AG04449 (cell line): ENCODE measurements around the gene S1PR4.

Experiments
- CTCF ChIA-PET: fragments of 350-600 bp; formaldehyde crosslinking; extraction: SDS; loops from one replicate; lab custom pipeline; 2021; ENCODE audit warnings: antibody characterized with exemption; lab: Yijun Ruan, JAX
- POLR2A ChIA-PET: fragments of 400-600, 350-600 bp; formaldehyde crosslinking; extraction: SDS; loops from one replicate; lab custom pipeline; 2020; ENCODE audit warnings: antibody characterized with exemption, inconsistent platforms; lab: Yijun Ruan, JAX
- DNase-seq: peaks from one replicate; pipeline ENCODE4 v3.0.0-alpha.2; 2010; ENCODE audit warnings: low read depth, low spot score
- H3K4me3 ChIP-seq: 2 replicates; pipeline ENCODE4 v1.5.1; 2011; ENCODE audit warnings: low read depth, mild to moderate bottlenecking, control low read depth, low read length
- TF ChIP-seq, protein P1 (sequence below): IDR thresholded peaks from one replicate; pipeline ENCODE4 v1.5.1; 2011; ENCODE audit warnings: mild to moderate bottlenecking, moderate library complexity, low read length, control low read depth, inconsistent platforms; ENCODE audit not compliant: insufficient read depth; ENCODE audit errors: missing control alignments

S1PR4 gene

DNA sequence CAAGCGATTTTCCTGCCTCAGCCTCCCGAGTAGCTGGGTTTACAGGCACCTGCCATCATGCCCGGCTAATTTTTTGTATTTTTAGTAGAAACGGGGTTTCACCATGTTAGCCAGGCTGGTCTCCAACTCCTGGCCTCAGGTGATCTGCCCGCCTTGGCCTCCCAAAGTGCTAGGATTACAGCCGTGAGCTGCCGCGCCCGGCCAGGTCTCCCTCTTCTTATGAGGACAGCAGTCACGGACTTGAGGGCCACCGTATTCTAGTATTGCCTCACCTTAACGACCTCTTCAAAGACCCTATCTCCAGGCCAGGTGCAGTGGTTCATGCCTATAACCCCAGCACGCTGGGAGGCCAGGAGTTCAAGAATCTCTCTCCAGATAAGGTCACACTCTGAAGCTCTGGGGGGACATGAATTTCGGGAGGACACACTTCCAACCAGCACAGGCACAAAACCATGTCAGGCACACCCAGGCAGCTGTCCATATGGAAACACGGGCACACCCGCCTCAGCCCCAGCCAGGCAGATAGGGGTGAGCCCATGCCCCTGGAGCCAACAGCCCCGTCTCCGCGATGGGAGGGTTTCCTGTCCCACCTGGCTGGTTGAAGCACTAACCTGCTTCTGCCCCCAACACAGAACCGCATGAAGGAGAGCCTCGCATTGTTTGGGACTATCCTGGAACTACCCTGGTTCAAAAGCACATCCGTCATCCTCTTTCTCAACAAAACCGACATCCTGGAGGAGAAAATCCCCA lies 21.3 kb upstream of the S1PR4 start:
- ChIA-PET POLR2A (no interaction called here), CTCF (interaction anchor here (0.9 to 13.5 kb wide), 3 partner anchors 11 to 82 kb away, joined by 3 to 282 read pairs (median 4); no protein-coding TSS in a partner anchor)
- no peak overlapping the region for H3K4me3 ChIP-seq
- TF ChIP-seq, protein P1, sequence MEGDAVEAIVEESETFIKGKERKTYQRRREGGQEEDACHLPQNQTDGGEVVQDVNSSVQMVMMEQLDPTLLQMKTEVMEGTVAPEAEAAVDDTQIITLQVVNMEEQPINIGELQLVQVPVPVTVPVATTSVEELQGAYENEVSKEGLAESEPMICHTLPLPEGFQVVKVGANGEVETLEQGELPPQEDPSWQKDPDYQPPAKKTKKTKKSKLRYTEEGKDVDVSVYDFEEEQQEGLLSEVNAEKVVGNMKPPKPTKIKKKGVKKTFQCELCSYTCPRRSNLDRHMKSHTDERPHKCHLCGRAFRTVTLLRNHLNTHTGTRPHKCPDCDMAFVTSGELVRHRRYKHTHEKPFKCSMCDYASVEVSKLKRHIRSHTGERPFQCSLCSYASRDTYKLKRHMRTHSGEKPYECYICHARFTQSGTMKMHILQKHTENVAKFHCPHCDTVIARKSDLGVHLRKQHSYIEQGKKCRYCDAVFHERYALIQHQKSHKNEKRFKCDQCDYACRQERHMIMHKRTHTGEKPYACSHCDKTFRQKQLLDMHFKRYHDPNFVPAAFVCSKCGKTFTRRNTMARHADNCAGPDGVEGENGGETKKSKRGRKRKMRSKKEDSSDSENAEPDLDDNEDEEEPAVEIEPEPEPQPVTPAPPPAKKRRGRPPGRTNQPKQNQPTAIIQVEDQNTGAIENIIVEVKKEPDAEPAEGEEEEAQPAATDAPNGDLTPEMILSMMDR, result no peak
- no peak for DNase-seq

DNA sequence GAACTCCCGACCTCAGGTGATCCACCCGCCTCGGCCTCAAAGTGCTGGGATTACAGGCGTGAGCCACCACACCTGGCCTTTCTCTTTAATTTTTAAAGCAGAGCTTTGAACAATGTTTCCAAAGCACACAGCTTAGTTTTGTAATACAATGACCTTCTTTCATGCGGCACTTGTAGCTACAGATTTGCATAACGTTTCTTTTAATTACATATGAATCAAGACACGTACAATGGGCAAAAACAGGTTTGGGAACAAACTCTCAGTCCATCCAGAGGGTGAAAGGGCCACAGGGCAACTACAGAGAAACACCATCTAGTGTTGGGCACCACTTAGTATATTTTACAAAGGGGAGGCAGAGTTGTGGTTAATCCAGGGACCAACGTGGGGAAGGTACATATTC lies 19.0 kb upstream of the S1PR4 start:
- H3K4me3 ChIP-seq, result no peak overlapping the region
- no peak for DNase-seq
- TF ChIP-seq, protein P1, result no peak
- ChIA-PET CTCF (interaction anchor here (0.7 to 13.5 kb wide), 9 partner anchors 13 to 205 kb away, joined by 3 to 282 read pairs (median 4); no protein-coding TSS in a partner anchor), POLR2A (no interaction called here)

DNA sequence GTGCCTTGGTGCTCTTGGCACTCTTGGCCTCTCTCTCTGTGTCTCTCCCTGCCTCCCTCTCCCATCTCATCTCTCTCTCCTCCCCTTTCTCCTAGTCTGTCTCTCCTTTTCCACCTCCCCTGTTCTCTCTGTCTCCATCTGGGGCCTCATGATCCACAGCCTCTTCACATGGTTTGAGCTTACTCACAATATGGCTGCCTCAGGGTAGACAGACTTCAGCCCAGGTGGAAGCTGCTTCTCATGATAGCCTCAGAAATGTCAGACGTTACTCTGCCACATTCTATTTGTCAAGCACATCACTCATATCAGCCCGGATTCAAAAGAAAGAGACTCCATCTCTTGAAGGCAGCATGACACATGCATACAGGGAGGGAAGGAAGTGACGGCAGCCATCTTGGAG lies 18.4 kb upstream of the S1PR4 start:
- CTCF ChIA-PET, result interaction anchor here (1.0 to 13.5 kb wide), 9 partner anchors 14 to 206 kb away, joined by 3 to 282 read pairs (median 6); no protein-coding TSS in a partner anchor
- POLR2A ChIA-PET, result no interaction called here
- TF ChIP-seq, protein P1, result no peak
- H3K4me3 ChIP-seq, result no peak overlapping the region
- no peak for DNase-seq

DNA sequence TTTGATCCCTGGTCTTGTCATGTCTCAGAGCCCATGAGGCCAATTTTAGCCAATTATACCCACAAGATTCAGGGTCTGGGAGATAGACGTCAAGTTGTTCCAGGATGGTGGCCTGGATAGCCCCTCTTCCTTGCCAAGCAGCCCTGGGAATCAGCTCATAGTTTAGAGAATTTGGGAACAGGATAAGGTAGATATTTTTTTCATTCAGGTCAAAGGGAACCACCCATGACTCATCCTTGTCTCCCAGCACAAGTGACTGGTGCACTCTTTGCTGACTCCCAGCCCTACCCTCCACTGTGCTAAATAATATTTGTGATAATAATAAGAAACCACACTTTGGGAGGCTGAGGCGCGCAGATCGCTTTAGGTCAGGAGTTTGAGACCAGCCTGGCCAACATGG lies 17.1 kb upstream of the S1PR4 start:
- TF ChIP-seq, protein P1, result no peak
- ChIA-PET CTCF (interaction anchor here (0.6 to 13.5 kb wide), 21 partner anchors 9 to 273 kb away, joined by 3 to 282 read pairs (median 5); no protein-coding TSS in a partner anchor), POLR2A (no interaction called here)
- H3K4me3 ChIP-seq, result no peak overlapping the region
- no peak for DNase-seq

DNA sequence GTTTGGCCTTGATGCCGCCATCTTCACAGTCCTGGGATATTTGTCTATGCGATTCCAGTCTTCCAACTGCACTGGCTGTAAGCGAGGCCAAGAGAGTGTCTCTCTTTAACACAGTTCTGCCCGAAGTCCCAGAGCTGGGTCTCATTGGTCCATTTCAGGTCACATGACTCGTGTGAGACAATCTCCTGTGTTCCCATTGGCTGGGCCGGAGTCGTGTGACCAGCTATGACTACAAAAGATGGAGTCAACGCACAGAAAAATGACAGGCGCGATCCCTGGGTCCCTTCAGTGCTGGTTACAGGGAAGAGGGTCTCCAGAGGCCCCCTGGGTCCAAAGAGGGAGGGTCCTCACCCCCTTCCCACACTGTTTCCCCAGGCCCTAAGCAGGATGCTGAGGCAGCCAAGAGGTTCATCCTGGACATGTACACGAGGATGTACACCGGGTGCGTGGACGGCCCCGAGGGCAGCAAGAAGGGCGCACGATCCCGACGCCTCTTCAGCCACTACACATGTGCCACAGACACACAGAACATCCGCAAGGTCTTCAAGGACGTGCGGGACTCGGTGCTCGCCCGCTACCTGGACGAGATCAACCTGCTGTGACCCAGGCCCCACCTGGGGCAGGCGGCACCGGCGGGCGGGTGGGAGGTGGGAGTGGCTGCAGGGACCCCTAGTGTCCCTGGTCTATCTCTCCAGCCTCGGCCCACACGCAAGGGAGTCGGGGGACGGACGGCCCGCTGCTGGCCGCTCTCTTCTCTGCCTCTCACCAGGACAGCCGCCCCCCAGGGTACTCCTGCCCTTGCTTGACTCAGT lies 15.9 kb upstream of the S1PR4 start:
- POLR2A ChIA-PET, result no interaction called here
- CTCF ChIA-PET, result interaction anchor here (0.8 to 13.5 kb wide), 16 partner anchors 9 to 274 kb away, joined by 3 to 282 read pairs (median 6); no protein-coding TSS in a partner anchor
- H3K4me3 ChIP-seq, result no peak overlapping the region
- no peak for DNase-seq
- TF ChIP-seq, protein P1, result no peak
